Measurements from ENCODE around the gene GRM2.

- TF ChIP-seq CTCF (IDR thresholded peaks at IDR 0.05; ENCODE audit: low read length) (no peak), EZH2 (optimal IDR thresholded peaks at IDR 0.05; ENCODE audit: low read depth, low read length) (no peak)
Measured at GRCh38 chr3:51696954-51697353, 9.9 kb upstream of the GRM2 start.

All from MM.1S (cell line).